IMR-90 (cell line): ENCODE results near the gene KNTC1.
"Not testable (repeated sequence)": the region's sequence is repeated elsewhere in the genome, so short reads cannot be mapped to it uniquely, and the experiment has no call there.

Experiments used
- BHLHE40 ChIP-seq: fragments of 150-350 bp; IDR thresholded peaks from 2 replicates; pipeline ENCODE4 v1.6.1; 2016; ENCODE audit warnings: mild to moderate bottlenecking, low read depth, low read length
- CEBPB ChIP-seq: IDR thresholded peaks from 2 replicates; pipeline ENCODE4 v1.6.1; 2012; ENCODE audit warnings: low read depth, low read length, improper control_type of control experiment
- CTCF ChIP-seq: conservative IDR thresholded peaks from 2 replicates; pipeline ENCODE4 v1.5.1; 2012; ENCODE audit warnings: mild to moderate bottlenecking, low read depth, low read length, improper control_type of control experiment
- MAFK ChIP-seq: IDR thresholded peaks from 2 replicates; pipeline ENCODE4 v1.6.1; 2012; ENCODE audit warnings: low read depth, low read length, improper control_type of control experiment
- MXI1 ChIP-seq: IDR thresholded peaks from 2 replicates; pipeline ENCODE4 v1.6.1; 2012; ENCODE audit warnings: low read depth, mild to moderate bottlenecking, low read length, moderate library complexity, borderline replicate concordance
- NFE2L2 ChIP-seq: fragments of 150-350 bp; IDR thresholded peaks from 2 replicates; pipeline ENCODE4 v1.6.1; 2016; ENCODE audit warnings: low read depth, mild to moderate bottlenecking, low read length
- POLR2A ChIP-seq: IDR thresholded peaks from 2 replicates; pipeline ENCODE4 v1.6.1; 2012; ENCODE audit warnings: mild to moderate bottlenecking, low read depth, low read length
- RAD21 ChIP-seq: IDR thresholded peaks from 2 replicates; pipeline ENCODE4 v1.6.1; 2012; ENCODE audit warnings: low read length, improper control_type of control experiment
- RCOR1 ChIP-seq: IDR thresholded peaks from 2 replicates; pipeline ENCODE4 v1.6.1; 2012; ENCODE audit warnings: mild to moderate bottlenecking, low read length, improper control_type of control experiment; ENCODE audit not compliant: insufficient replicate concordance
- RFX5 ChIP-seq: IDR thresholded peaks from 2 replicates; pipeline ENCODE4 v1.8.0; 2012; ENCODE audit warnings: low read depth, mild to moderate bottlenecking, low read length, moderate library complexity
- SMC3 ChIP-seq: fragments of 150-350 bp; IDR thresholded peaks from 2 replicates; pipeline ENCODE4 v1.6.1; 2016; ENCODE audit warnings: low read depth, mild to moderate bottlenecking, antibody characterized with exemption, low read length, moderate library complexity
- TF ChIP-seq, protein P1 (sequence below): fragments of 150-350 bp; IDR thresholded peaks from 2 replicates; pipeline ENCODE4 v1.6.1; 2017; ENCODE audit warnings: mild to moderate bottlenecking, antibody characterized with exemption, low read length, low read depth

GRCh38 chr12:122591966-122592365 is 64.9 kb downstream of the KNTC1 start:
- TF ChIP-seq CTCF, POLR2A, CEBPB, MXI1, BHLHE40, RFX5, RAD21, SMC3, RCOR1, NFE2L2, MAFK: not testable (repeated sequence)
- TF ChIP-seq, protein P1, sequence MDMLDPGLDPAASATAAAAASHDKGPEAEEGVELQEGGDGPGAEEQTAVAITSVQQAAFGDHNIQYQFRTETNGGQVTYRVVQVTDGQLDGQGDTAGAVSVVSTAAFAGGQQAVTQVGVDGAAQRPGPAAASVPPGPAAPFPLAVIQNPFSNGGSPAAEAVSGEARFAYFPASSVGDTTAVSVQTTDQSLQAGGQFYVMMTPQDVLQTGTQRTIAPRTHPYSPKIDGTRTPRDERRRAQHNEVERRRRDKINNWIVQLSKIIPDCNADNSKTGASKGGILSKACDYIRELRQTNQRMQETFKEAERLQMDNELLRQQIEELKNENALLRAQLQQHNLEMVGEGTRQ: not testable (repeated sequence)
